ENCODE measurements around the gene ERMAP.

ERMAP gene

GRCh38 chr1:42825036-42825851, 8.3 kb downstream of the ERMAP start:
- no peak overlapping the region for H3K4me3 ChIP-seq (replicated peaks; ENCODE audit: insufficient read depth, low read length)
- no peaks in the 10 kb centered on the region for H3K27me3 ChIP-seq (ENCODE audit: insufficient read depth, poor library complexity, severe bottlenecking)
- TF ChIP-seq POLR2AphosphoS5 (IDR thresholded peaks at IDR 0.05; ENCODE audit: low read depth) = no peak
- no peak for TF ChIP-seq GABPA (IDR thresholded peaks at IDR 0.05; ENCODE audit: low read depth)
- no peak for TF ChIP-seq REST (IDR thresholded peaks at IDR 0.05; ENCODE audit: insufficient replicate concordance, low read depth)
- TF ChIP-seq SPI1 (IDR thresholded peaks at IDR 0.05; ENCODE audit: borderline replicate concordance, low read depth) = no peak
- TF ChIP-seq CTCF (IDR thresholded peaks at IDR 0.05; ENCODE audit: insufficient read depth, low read length) = no peak
- no peak for DNase-seq (ENCODE audit: low read depth in 1 of 2, low spot score in 1 of 2)
- H3K27ac ChIP-seq (replicated peaks) = no peak overlapping the region

- no peak for TF ChIP-seq GABPA (IDR thresholded peaks at IDR 0.05; ENCODE audit: low read depth)
- no peak for TF ChIP-seq POLR2AphosphoS5 (IDR thresholded peaks at IDR 0.05; ENCODE audit: low read depth)
- TF ChIP-seq SPI1 (IDR thresholded peaks at IDR 0.05; ENCODE audit: borderline replicate concordance, low read depth) = no peak
- TF ChIP-seq CTCF (IDR thresholded peaks at IDR 0.05; ENCODE audit: insufficient read depth, low read length) = no peak
- no peak for TF ChIP-seq REST (IDR thresholded peaks at IDR 0.05; ENCODE audit: insufficient replicate concordance, low read depth)
- no peaks in the 10 kb centered on the region for H3K27me3 ChIP-seq (ENCODE audit: insufficient read depth, poor library complexity, severe bottlenecking)
- H3K27ac ChIP-seq (replicated peaks) = no peak overlapping the region
- H3K4me3 ChIP-seq (replicated peaks; ENCODE audit: insufficient read depth, low read length) = no peak overlapping the region
- DNase-seq (ENCODE audit: low read depth in 1 of 2, low spot score in 1 of 2) = no peak
Measured at GRCh38 chr1:42830631-42831030, 13.7 kb downstream of the ERMAP start.

- no peak for TF ChIP-seq CTCF (IDR thresholded peaks at IDR 0.05; ENCODE audit: insufficient read depth, low read length)
- no peak for TF ChIP-seq SPI1 (IDR thresholded peaks at IDR 0.05; ENCODE audit: borderline replicate concordance, low read depth)
- TF ChIP-seq POLR2AphosphoS5 (IDR thresholded peaks at IDR 0.05; ENCODE audit: low read depth) = no peak
- no peak for TF ChIP-seq REST (IDR thresholded peaks at IDR 0.05; ENCODE audit: insufficient replicate concordance, low read depth)
- no peak for TF ChIP-seq GABPA (IDR thresholded peaks at IDR 0.05; ENCODE audit: low read depth)
- Histone ChIP-seq H3K27me3 (ENCODE audit: insufficient read depth, poor library complexity, severe bottlenecking) (no peaks in the 10 kb centered on the region), H3K27ac (replicated peaks) (no peak overlapping the region), H3K4me3 (replicated peaks; ENCODE audit: insufficient read depth, low read length) (no peak overlapping the region)
- DNase-seq (ENCODE audit: low read depth in 1 of 2, low spot score in 1 of 2) = no peak
Measured at GRCh38 chr1:42831273-42831672, 14.4 kb downstream of the ERMAP start.

Data from HL-60 (cell line).